ENCODE results near the gene TESK2. TPM values are rescaled to one million over a fixed set of nuclear protein-coding genes. Genes with fewer than 3 reads are reported as not detected.

Gene TESK2
- total and polyA plus RNA-seq, 2 of the 13 experiments (the other 11 are each of a cell fraction or from before 2014, with no cell fraction given): 5.5 to 9.6 TPM

- ATAC-seq (no peak), FAIRE-seq (no peak)
- 83% methylated on average over 5 of the region's 5 CpGs for WGBS (ENCODE audit: low lambda C conversion rate)
These were observed 46.3 kb downstream of the TESK2 start for GRCh38 chr1:45444609-45445131.

More at GRCh38 chr1:45444609-45445131, 46.3 kb downstream of the TESK2 start:
- in situ Hi-C loops (cut with HindIII; ENCODE audit: extremely low pct_ligation_motif_present, low pct_unique_long_range_greater_than_20kb): no loop called here
- ChIA-PET CTCF (ENCODE audit: low intra/inter-chr PET ratio, low total read pairs) (no interaction called here), POLR2A (no interaction called here)
- H3K9ac ChIP-seq (ENCODE audit: insufficient read depth, low read depth, low read length): no peak overlapping the region
- no peaks in the 10 kb centered on the region for H3K27me3 ChIP-seq (ENCODE audit: control insufficient read depth in 1 of 2, insufficient read depth in 2 of 2, low read length in 2 of 2)
- H3K36me3 ChIP-seq (replicated peaks in 1 of 2; ENCODE audit: control insufficient read depth in 1 of 2, insufficient read depth in 2 of 2, low read length in 2 of 2): no peaks in the 10 kb centered on the region
- intact Hi-C loops (cut with micrococcal nuclease; ENCODE audit: unreplicated experiment): loop anchor here (10.0 kb wide), 1 partner anchor 60 kb away; no protein-coding TSS in a partner anchor
- no peaks in the 10 kb centered on the region for H3K79me2 ChIP-seq (ENCODE audit: insufficient read depth, low read length)
- no peak overlapping the region for H3K4me2 ChIP-seq (ENCODE audit: low read depth, low read length)
- H3K4me3 ChIP-seq (replicated peaks in 1 of 3; ENCODE audit: insufficient read depth in 1 of 3, low read depth in 2 of 3, low read length in 3 of 3): no peak overlapping the region
- H3K4me1 ChIP-seq (ENCODE audit: insufficient read depth, low read length): peaks cover 22% of the 10 kb centered on the region
- H2AFZ ChIP-seq (ENCODE audit: low read length): no peak overlapping the region
- no peaks in the 10 kb centered on the region for H3K9me3 ChIP-seq (ENCODE audit: low read length)
- BruUV-seq (replicated peaks): no TSS peak
- TF ChIP-seq ZBTB33 (CRISPR knock-in tag; IDR thresholded peaks at IDR 0.05) (no peak), ZNF761 (CRISPR knock-in tag; conservative IDR thresholded peaks at IDR 0.05) (no peak), SUZ12 (IDR thresholded peaks at IDR 0.05; ENCODE audit: low read depth, low read length) (no peak), ARNTL (CRISPR knock-in tag; IDR thresholded peaks at IDR 0.05) (no peak), ZNF33A (CRISPR knock-in tag; IDR thresholded peaks at IDR 0.05; ENCODE audit: borderline replicate concordance) (no peak), ATF6 (CRISPR knock-in tag; conservative IDR thresholded peaks at IDR 0.05) (no peak), SATB2 (CRISPR knock-in tag; IDR thresholded peaks at IDR 0.05) (no peak), ZNF296 (CRISPR knock-in tag; conservative IDR thresholded peaks at IDR 0.05) (no peak), DMAP1 (CRISPR knock-in tag; IDR thresholded peaks at IDR 0.05) (no peak), USF2 (IDR thresholded peaks at IDR 0.05; ENCODE audit: low read depth, low read length) (no peak), USF2 (CRISPR knock-in tag; IDR thresholded peaks at IDR 0.05; ENCODE audit: borderline replicate concordance) (no peak), IRF9 (CRISPR knock-in tag; IDR thresholded peaks at IDR 0.05; ENCODE audit: borderline replicate concordance) (no peak), ZNF136 (CRISPR knock-in tag; IDR thresholded peaks at IDR 0.05; ENCODE audit: low read depth) (no peak), LBX2 (CRISPR knock-in tag; IDR thresholded peaks at IDR 0.05; ENCODE audit: borderline replicate concordance) (no peak)
- DNase-seq (ENCODE audit: low spot score): no peak
- no peak overlapping the region for H3K27ac ChIP-seq (ENCODE audit: extremely low read length, insufficient read depth, low read length)
- H4K20me1 ChIP-seq (ENCODE audit: insufficient read depth, low read length): no peaks in the 10 kb centered on the region
